Measurements from ENCODE around the gene NPAS3. TPM values are rescaled to one million over a fixed set of nuclear protein-coding genes. Genes with fewer than 3 reads are reported as not detected.

NPAS3 gene
- total and polyA plus RNA-seq, 2 of the 8 experiments (the other 6 are each of a cell fraction or from before 2014, with no cell fraction given): 0.11 to 0.60 TPM

GRCh38 chr14:32908196-32909084 is 30.2 kb upstream of the NPAS3 start (continued):
- no peak for TF ChIP-seq RNF2 (IDR thresholded peaks at IDR 0.05; ENCODE audit: borderline replicate concordance, low read depth, low read length, missing control alignments, poor library complexity, severe bottlenecking)
- TF ChIP-seq RBBP5 (IDR thresholded peaks at IDR 0.05; ENCODE audit: borderline replicate concordance, low read depth, low read length): no peak
- no peak for TF ChIP-seq RFX5 (IDR thresholded peaks at IDR 0.05; ENCODE audit: borderline replicate concordance, low read depth, low read length)
- TF ChIP-seq ZNF274 (IDR thresholded peaks at IDR 0.05; ENCODE audit: borderline replicate concordance, extremely low read depth, low read length): no peak

Measured in H1 (cell line).